ENCODE results near the gene NFATC4.
"Not testable (repeated sequence)": the region's sequence is repeated elsewhere in the genome, so short reads cannot be mapped to it uniquely, and the experiment has no call there.

Gene NFATC4

GRCh38 chr14:24339284-24340151 is 28.5 kb upstream of the NFATC4 start, which contains the start of gene RIPK3:
TSS of gene RIPK3 (minus strand) at chr14:24339991. CDS start at chr14:24339826, 165 bp downstream.
- DNase-seq (ENCODE audit: low read depth, low spot score), result no peak

DNA sequence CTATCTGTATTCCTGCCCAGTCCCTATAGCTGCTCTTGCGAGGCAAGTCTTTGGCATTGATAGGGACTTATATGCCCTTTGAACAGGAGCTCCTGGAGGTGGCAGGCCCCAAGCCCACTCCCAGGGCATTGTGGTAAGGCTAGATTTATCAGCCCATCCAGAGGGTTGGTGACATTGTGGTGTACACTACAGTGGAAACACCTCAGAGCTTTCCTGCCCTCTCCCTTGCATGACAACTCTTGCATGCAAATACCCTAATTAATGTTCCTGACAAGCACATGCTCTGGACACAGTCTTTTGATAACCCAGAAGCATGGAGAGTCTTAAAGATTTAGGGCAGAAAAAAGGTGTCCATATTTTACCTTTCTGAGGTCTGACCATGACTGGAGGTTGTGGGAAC is 27.4 kb upstream of the NFATC4 start:
- no peak for DNase-seq (ENCODE audit: low read depth, low spot score)

- DNase-seq (ENCODE audit: low read depth, low spot score), result no peak
Observed at GRCh38 chr14:24342889-24343288, 25.1 kb upstream of the NFATC4 start.

DNA sequence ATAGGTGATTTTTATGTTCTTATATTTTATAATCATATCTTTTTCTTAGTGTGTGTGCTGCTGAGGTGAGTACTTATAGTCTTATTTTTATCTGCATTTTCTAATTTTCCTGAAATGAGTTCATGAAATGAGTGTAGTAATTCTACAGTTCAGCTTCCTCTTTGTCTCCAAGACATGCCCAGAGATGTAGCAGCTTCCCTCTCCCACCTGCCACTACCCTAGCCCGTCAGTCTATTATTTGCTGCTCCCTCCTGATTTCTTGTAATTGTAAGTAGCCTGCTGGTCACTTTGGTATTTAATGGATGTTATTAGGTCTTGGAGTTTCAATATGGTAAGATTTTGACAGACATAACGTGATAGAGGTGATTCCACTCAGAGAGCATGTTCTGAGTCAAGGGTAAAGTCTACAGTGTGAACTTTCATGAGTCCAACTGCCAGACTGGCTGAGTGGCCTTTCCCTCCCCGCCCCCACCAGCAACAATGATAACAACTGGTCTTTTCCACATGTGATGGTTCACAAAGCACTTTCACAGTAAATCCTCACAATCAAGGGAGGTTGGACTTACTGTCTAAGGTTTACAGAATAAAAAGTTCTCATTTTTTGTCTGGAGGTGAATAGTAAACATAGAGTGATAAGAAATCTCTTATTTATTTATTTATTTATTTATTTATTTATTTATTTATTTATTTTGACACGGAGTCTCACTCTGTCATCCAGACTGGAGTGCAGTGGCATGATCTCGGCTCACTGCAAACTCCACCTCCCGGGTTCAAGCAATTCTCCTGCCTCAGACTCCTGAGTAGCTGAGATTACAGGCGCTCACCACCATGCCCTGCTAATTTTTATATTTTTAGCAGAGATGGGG is 24.0 kb upstream of the NFATC4 start:
- DNase-seq (ENCODE audit: low read depth, low spot score), result no peak

- DNase-seq (ENCODE audit: low read depth, low spot score), result no peak
Observed at GRCh38 chr14:24347134-24347533, 20.9 kb upstream of the NFATC4 start.

GRCh38 chr14:24348186-24348585 is 19.8 kb upstream of the NFATC4 start:
- no peak for DNase-seq (ENCODE audit: low read depth, low spot score)

GRCh38 chr14:24349742-24350141 is 18.2 kb upstream of the NFATC4 start:
- DNase-seq (ENCODE audit: low read depth, low spot score), result no peak

DNA sequence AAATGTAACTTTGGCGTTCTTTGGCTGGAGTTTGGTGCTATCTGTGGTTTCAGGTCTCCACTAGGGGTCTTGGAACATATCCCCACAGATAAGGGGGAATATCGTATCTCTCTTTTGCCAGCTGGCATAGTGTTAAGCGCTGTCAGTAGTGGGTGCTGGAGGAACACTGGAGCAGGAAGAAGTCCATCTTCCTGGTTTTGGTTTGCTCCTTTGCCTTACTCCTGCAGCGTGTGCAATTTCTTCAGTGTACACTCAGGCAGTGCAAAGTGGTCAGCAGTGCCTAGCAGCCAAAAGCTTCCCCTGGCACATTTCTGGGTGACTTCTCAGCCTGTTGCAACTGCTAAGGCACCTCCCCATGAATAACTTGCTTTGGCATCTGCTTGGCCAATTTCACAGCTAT is 16.5 kb upstream of the NFATC4 start:
- no peak for DNase-seq (ENCODE audit: low read depth, low spot score)

GRCh38 chr14:24353559-24354481 is 14.2 kb upstream of the NFATC4 start:
- DNase-seq (ENCODE audit: low read depth, low spot score), result no peak

- not testable (repeated sequence) for DNase-seq (ENCODE audit: low read depth, low spot score)
Observed at GRCh38 chr14:24354482-24354825, 13.5 kb upstream of the NFATC4 start.

GRCh38 chr14:24355009-24355408 is 13.0 kb upstream of the NFATC4 start:
- DNase-seq (ENCODE audit: low read depth, low spot score), result no peak

- no peak for DNase-seq (ENCODE audit: low read depth, low spot score)
Observed at GRCh38 chr14:24356208-24356607, 11.8 kb upstream of the NFATC4 start.

DNA sequence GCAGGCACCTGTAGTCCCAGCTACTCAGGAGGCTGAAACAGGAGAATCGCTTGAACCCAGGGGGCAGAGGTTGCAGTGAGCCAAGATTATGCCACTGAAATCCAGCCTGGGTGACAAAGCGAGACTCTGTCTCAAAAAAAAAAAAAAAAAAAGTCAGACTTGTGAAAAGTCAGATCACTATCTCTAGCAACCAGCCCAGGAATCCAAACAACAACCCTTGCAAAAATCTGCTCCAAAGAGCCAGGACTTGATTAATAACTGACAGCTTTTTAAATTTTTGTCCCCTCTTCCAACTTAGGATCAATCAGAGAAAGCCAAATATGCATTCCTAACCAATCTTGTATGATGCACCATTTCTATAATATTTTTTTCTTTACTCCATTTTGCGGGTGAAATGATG is 7.7 kb upstream of the NFATC4 start:
- no peak for DNase-seq (ENCODE audit: low read depth, low spot score)

DNA sequence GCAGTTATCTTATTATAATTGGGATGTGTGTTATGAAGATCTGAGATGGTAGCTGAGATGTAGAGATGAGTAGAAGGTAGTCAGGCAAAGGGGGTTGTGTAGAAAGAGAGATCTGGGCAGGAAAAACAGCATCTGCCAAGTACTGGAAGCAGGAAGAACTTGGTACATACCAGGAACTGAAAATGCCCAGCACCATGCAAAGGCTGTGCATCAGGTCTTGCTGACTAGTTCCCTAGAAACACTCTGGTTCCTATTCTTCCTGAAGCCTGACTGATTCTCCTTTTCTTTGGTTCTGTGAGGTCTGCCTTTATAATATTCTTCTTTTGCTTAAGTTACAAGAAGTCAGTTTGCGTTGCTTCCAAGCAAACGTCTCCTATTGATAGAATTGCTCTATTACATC is 6.7 kb upstream of the NFATC4 start:
- DNase-seq (ENCODE audit: low read depth, low spot score), result no peak

DNA sequence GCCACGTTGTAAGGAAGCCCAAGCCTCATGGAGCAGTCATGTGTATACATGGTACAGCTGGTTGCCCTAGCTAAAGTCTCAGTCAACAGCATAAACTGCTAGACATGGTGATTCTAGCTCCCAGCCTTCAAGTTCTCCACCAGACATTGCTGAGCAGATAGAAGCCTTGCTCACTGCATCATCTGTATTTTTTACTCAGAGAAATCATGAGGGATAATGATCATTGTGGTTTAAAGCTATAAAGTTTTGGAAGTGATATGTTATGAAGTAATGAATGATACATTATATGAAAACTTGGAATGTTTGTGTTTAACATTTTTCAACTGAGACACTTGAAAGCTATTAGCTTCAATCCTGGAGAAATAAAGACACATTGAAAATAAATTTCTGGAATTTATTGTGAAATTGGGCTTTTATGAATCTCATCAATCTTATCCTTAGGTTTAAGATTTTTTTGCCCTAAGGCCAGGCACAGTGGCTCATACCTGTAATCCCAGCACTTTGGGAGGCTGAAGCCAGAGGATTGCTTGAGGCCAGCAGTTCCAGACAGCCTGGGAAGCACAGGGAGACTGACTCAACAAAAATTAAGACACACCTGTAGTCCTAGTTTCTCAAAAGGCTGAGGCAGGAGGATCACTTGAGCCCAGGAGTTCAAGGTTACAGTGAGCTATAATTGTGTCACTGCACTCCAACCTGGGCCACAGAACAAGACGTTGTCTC is 5.6 kb upstream of the NFATC4 start:
- DNase-seq (ENCODE audit: low read depth, low spot score), result no peak

GRCh38 chr14:24363401-24363800 is 4.6 kb upstream of the NFATC4 start:
- no peak for DNase-seq (ENCODE audit: low read depth, low spot score)

- no peak for DNase-seq (ENCODE audit: low read depth, low spot score)
Observed at GRCh38 chr14:24364841-24365240, 3.1 kb upstream of the NFATC4 start.

GRCh38 chr14:24365600-24366412 is 2.2 kb upstream of the NFATC4 start:
- peak; percentile 96 for DNase-seq (ENCODE audit: low read depth, low spot score)

DNA sequence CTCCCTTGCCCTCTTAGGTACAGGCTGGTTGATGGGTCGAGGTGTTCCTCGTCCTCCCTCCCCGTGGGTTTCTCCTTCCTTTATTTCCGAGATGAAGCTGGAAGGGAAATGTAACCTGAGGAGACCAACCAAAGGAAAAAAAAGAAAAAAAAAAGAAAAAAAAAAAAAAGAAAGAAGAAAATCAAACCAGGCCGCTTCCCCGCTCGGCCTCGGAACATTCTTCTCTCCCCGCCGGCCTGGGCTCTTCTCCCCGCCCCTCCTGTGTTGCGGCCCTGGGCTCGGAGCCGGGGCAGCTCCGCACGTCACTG is 1.6 kb upstream of the NFATC4 start:
- no peak for DNase-seq (ENCODE audit: low read depth, low spot score)

Data from astrocyte of the hippocampus (primary cell).